Tibial artery (tissue), 4 donors: ENCODE results near the gene PRRT4.

Experiments used
- DNase-seq, 2 donors: peaks; one replicate each; pipeline ENCODE4 v3.0.0-alpha.2; 2019
- H3K27ac ChIP-seq, 2 donors: fragments of 200-600 bp; sonication (generic) in 1 of 2; 1 replicate in 1 of 2; 2 replicates in 1 of 2; pipeline ENCODE4 v1.5.1; 2018 to 2019; ENCODE audit warnings: mild to moderate bottlenecking in 1 of 2
- H3K27me3 ChIP-seq, 2 donors: fragments of 200-600 bp; sonication (generic) in 1 of 2; one replicate each; pipeline versions ENCODE4 v1.5.1 to v1.6.0; 2016 to 2019
- H3K36me3 ChIP-seq, 3 donors: fragments of 200-600 bp; sonication (generic) in 2 of 3; one replicate each; pipeline ENCODE4 v1.5.1; 2016 to 2019; ENCODE audit warnings: mild to moderate bottlenecking in 2 of 3
- H3K4me1 ChIP-seq, 4 donors: fragments of 200-600 bp; sonication (generic) in 2 of 4; 1 replicate in 3 of 4; 2 replicates in 1 of 4; pipeline ENCODE4 v1.5.1; 2016 to 2019
- H3K4me3 ChIP-seq, 2 donors: fragments of 200-600 bp; sonication (generic) in 1 of 2; 1 replicate in 1 of 2; 2 replicates in 1 of 2; pipeline ENCODE4 v1.5.1; 2018 to 2019; ENCODE audit warnings: mild to moderate bottlenecking in 2 of 2
- H3K9me3 ChIP-seq, 3 donors: fragments of 200-600 bp; sonication (generic) in 1 of 3; one replicate each; pipeline ENCODE4 v1.5.1; 2016 to 2019
- CTCF ChIP-seq, 2 experiments: fragments of 200-600 bp in 1 of 2; fragments of 450-650 bp in 1 of 2; IDR thresholded peaks; one replicate each; pipeline ENCODE4 v1.5.1; 2017 to 2019; ENCODE audit warnings: antibody characterized with exemption in 2 of 2, mild to moderate bottlenecking in 1 of 2, moderate library complexity in 1 of 2
- intact Hi-C: fragments of 100-400 bp; cut with DNase I; formaldehyde crosslinking; loops from one replicate; pipeline ENCODE4 v1.15.0; 2023; ENCODE audit warnings: low total_unique reads

Gene PRRT4

GRCh38 chr7:128362670-128363069, 1.2 kb upstream of the PRRT4 start:
- no peaks in the 10 kb centered on the region for H3K9me3 ChIP-seq
- no peaks in the 10 kb centered on the region for H3K36me3 ChIP-seq
- H3K4me1 ChIP-seq = peaks cover 0 to 25% (median 18%) of the 10 kb centered on the region in 4 donors
- intact Hi-C loops = no loop called here
- no peak overlapping the region for H3K27ac ChIP-seq
- peaks cover 0 to 60% of the 10 kb centered on the region in 2 donors for H3K27me3 ChIP-seq
- DNase-seq = no peak
- H3K4me3 ChIP-seq = no peak overlapping the region
- no peak for TF ChIP-seq CTCF (IDR thresholded peaks at IDR 0.05)

- H3K4me1 ChIP-seq = peaks cover 0 to 25% (median 18%) of the 10 kb centered on the region in 4 donors
- intact Hi-C loops = no loop called here
- H3K27me3 ChIP-seq = peaks cover 0 to 60% of the 10 kb centered on the region in 2 donors
- no peak for DNase-seq
- H3K9me3 ChIP-seq = no peaks in the 10 kb centered on the region
- no peak overlapping the region for H3K27ac ChIP-seq
- no peak for TF ChIP-seq CTCF (IDR thresholded peaks at IDR 0.05)
- H3K36me3 ChIP-seq = no peaks in the 10 kb centered on the region
- peak overlapping the region in 1 of 2 donors; percentile 57 for H3K4me3 ChIP-seq
These were observed 1.2 kb downstream of the PRRT4 start for GRCh38 chr7:128360359-128360678.

- Histone ChIP-seq H3K27me3 (peaks cover 0 to 60% of the 10 kb centered on the region in 2 donors), H3K4me3 (no peak overlapping the region), H3K4me1 (peaks cover 0 to 25% (median 18%) of the 10 kb centered on the region in 4 donors), H3K9me3 (no peaks in the 10 kb centered on the region), H3K36me3 (no peaks in the 10 kb centered on the region), H3K27ac (no peak overlapping the region)
- no peak for TF ChIP-seq CTCF (IDR thresholded peaks at IDR 0.05)
- intact Hi-C loops = no loop called here
- DNase-seq = no peak
These were observed 1.6 kb downstream of the PRRT4 start for GRCh38 chr7:128359939-128360338.

- H3K4me1 ChIP-seq = peaks cover 0 to 25% (median 18%) of the 10 kb centered on the region in 4 donors
- peaks cover 0 to 62% of the 10 kb centered on the region in 2 donors for H3K27me3 ChIP-seq
These were observed 2.2 kb downstream of the PRRT4 start for GRCh38 chr7:128359336-128359735.

GRCh38 chr7:128358233-128358632, 3.3 kb downstream of the PRRT4 start:
- no peak overlapping the region for H3K27ac ChIP-seq
- no peak for TF ChIP-seq CTCF (IDR thresholded peaks at IDR 0.05)
- H3K36me3 ChIP-seq = no peaks in the 10 kb centered on the region
- no peak for DNase-seq
- no peaks in the 10 kb centered on the region for H3K9me3 ChIP-seq
- H3K4me3 ChIP-seq = no peak overlapping the region
- H3K27me3 ChIP-seq = peaks cover 0 to 62% of the 10 kb centered on the region in 2 donors
- peaks cover 0 to 25% (median 18%) of the 10 kb centered on the region in 4 donors for H3K4me1 ChIP-seq
- intact Hi-C loops = no loop called here

More at GRCh38 chr7:128359336-128359735, 2.2 kb downstream of the PRRT4 start:
- H3K27ac ChIP-seq = no peak overlapping the region
- H3K9me3 ChIP-seq = no peaks in the 10 kb centered on the region
- H3K4me3 ChIP-seq = no peak overlapping the region
- no peaks in the 10 kb centered on the region for H3K36me3 ChIP-seq
- intact Hi-C loops = no loop called here
- TF ChIP-seq CTCF (IDR thresholded peaks at IDR 0.05) = no peak
- no peak for DNase-seq

- no peaks in the 10 kb centered on the region for H3K36me3 ChIP-seq
- H3K9me3 ChIP-seq = no peaks in the 10 kb centered on the region
- no peak for DNase-seq
- no peak for TF ChIP-seq CTCF (IDR thresholded peaks at IDR 0.05)
- peaks cover 0 to 27% (median 22%) of the 10 kb centered on the region in 4 donors for H3K4me1 ChIP-seq
- intact Hi-C loops = no loop called here
- peaks cover 0 to 64% of the 10 kb centered on the region in 2 donors for H3K27me3 ChIP-seq
- no peak overlapping the region for H3K27ac ChIP-seq
- H3K4me3 ChIP-seq = no peak overlapping the region
These were observed 4.3 kb downstream of the PRRT4 start for GRCh38 chr7:128357217-128357613.
